ENCODE measurements around the gene KDM6A.

Gene KDM6A

GRCh38 chrX:44915361-44915868 lies 42.4 kb downstream of the KDM6A start:
- no peak for TF ChIP-seq ZNF8 (CRISPR knock-in tag; IDR thresholded peaks at IDR 0.05)
- TF ChIP-seq PPARA (CRISPR knock-in tag; IDR thresholded peaks at IDR 0.05; ENCODE audit: borderline replicate concordance), result no peak
- no peak for TF ChIP-seq ISL1 (CRISPR knock-in tag; IDR thresholded peaks at IDR 0.05)
- TF ChIP-seq PATZ1 (CRISPR knock-in tag; IDR thresholded peaks at IDR 0.05; ENCODE audit: borderline replicate concordance), result no peak
- TF ChIP-seq ZFP3 (CRISPR knock-in tag; IDR thresholded peaks at IDR 0.05), result 0 out of 2 replicates have a peak, but pooled peaks have one; percentile 55
- no peak for TF ChIP-seq ZNF565 (CRISPR knock-in tag; conservative IDR thresholded peaks at IDR 0.05; ENCODE audit: low read depth)
- no peak for TF ChIP-seq ESRRG (CRISPR knock-in tag; IDR thresholded peaks at IDR 0.05)
- no peak for TF ChIP-seq CSDC2 (CRISPR knock-in tag; IDR thresholded peaks at IDR 0.05)
- peak; percentile 54 for ATAC-seq

- TF ChIP-seq ESRRG (CRISPR knock-in tag; IDR thresholded peaks at IDR 0.05) (no peak), OSR1 (CRISPR knock-in tag; IDR thresholded peaks at IDR 0.05) (no peak), ZNF70 (CRISPR knock-in tag; IDR thresholded peaks at IDR 0.05) (no peak), POU6F1 (CRISPR knock-in tag; IDR thresholded peaks at IDR 0.05; ENCODE audit: borderline replicate concordance, low read depth) (no peak), PPARA (CRISPR knock-in tag; IDR thresholded peaks at IDR 0.05; ENCODE audit: borderline replicate concordance) (no peak), ISL1 (CRISPR knock-in tag; IDR thresholded peaks at IDR 0.05) (no peak), PATZ1 (CRISPR knock-in tag; IDR thresholded peaks at IDR 0.05; ENCODE audit: borderline replicate concordance) (no peak), ZC3H10 (CRISPR knock-in tag; IDR thresholded peaks at IDR 0.05) (no peak), ZNF8 (CRISPR knock-in tag; IDR thresholded peaks at IDR 0.05) (no peak), CSDC2 (CRISPR knock-in tag; IDR thresholded peaks at IDR 0.05) (no peak), RARB (CRISPR knock-in tag; IDR thresholded peaks at IDR 0.05) (no peak), TSHZ2 (CRISPR knock-in tag; IDR thresholded peaks at IDR 0.05) (no peak), TOX (CRISPR knock-in tag; IDR thresholded peaks at IDR 0.05; ENCODE audit: borderline replicate concordance) (no peak)
- ATAC-seq, result no peak
Observed at GRCh38 chrX:44918722-44919121, 45.7 kb downstream of the KDM6A start.

GRCh38 chrX:44922980-44923379 lies 50.0 kb downstream of the KDM6A start:
- ATAC-seq, result no peak
- no peak for TF ChIP-seq ARNTL (CRISPR knock-in tag; IDR thresholded peaks at IDR 0.05; ENCODE audit: borderline replicate concordance, low read depth)
- no peak for TF ChIP-seq POU6F1 (CRISPR knock-in tag; IDR thresholded peaks at IDR 0.05; ENCODE audit: borderline replicate concordance, low read depth)
- no peak for TF ChIP-seq TSHZ2 (CRISPR knock-in tag; IDR thresholded peaks at IDR 0.05)
- no peak for TF ChIP-seq ZNF70 (CRISPR knock-in tag; IDR thresholded peaks at IDR 0.05)
- TF ChIP-seq GLIS3 (CRISPR knock-in tag; IDR thresholded peaks at IDR 0.05), result no peak
- TF ChIP-seq ZNF8 (CRISPR knock-in tag; IDR thresholded peaks at IDR 0.05), result no peak
- no peak for TF ChIP-seq ESRRG (CRISPR knock-in tag; IDR thresholded peaks at IDR 0.05)
- no peak for TF ChIP-seq SNAI2 (CRISPR knock-in tag; IDR thresholded peaks at IDR 0.05)
- no peak for TF ChIP-seq ZC3H10 (CRISPR knock-in tag; IDR thresholded peaks at IDR 0.05)
- TF ChIP-seq TOX (CRISPR knock-in tag; IDR thresholded peaks at IDR 0.05; ENCODE audit: borderline replicate concordance), result no peak
- TF ChIP-seq ZFP3 (CRISPR knock-in tag; IDR thresholded peaks at IDR 0.05), result no peak
- no peak for TF ChIP-seq CSRNP3 (CRISPR knock-in tag; IDR thresholded peaks at IDR 0.05)
- no peak for TF ChIP-seq CREB5 (CRISPR knock-in tag; IDR thresholded peaks at IDR 0.05; ENCODE audit: low read depth)
- TF ChIP-seq OSR1 (CRISPR knock-in tag; IDR thresholded peaks at IDR 0.05), result no peak
- TF ChIP-seq ISL1 (CRISPR knock-in tag; IDR thresholded peaks at IDR 0.05), result no peak
- TF ChIP-seq RARB (CRISPR knock-in tag; IDR thresholded peaks at IDR 0.05), result no peak

All from SK-N-SH treated with all-trans-retinoic acid at 6 μM for 48 hours (cell line).